HEK293 (cell line): ENCODE measurements around the gene KCNAB1.

ENCODE experiments used
- CTCF ChIA-PET: fragments of 350-600 bp; formaldehyde crosslinking; extraction: SDS; loops from one replicate; lab custom pipeline; 2021; ENCODE audit warnings: antibody characterized with exemption; lab: Yijun Ruan, JAX
- POLR2A ChIA-PET: fragments of 300-600 bp; formaldehyde crosslinking; extraction: SDS; loops from one replicate; lab custom pipeline; 2020; ENCODE audit warnings: antibody characterized with exemption, inconsistent platforms; lab: Yijun Ruan, JAX
- H3K27ac ChIP-seq: fragments of 200-500 bp; sonication (Bioruptor generic); 2 replicates; pipeline ENCODE4 v1.5.1; 2014; ENCODE audit warnings: low read depth, low read length, control low read depth, inconsistent platforms; ENCODE audit errors: extremely low read depth
- H3K36me3 ChIP-seq, 2 experiments: fragments of 200-500 bp in 1 of 2; sonication (Bioruptor generic) in 1 of 2; 1 replicate in 1 of 2; 2 replicates in 1 of 2; pipeline ENCODE4 v1.5.1; 2014 to 2017; ENCODE audit warnings: inconsistent platforms in 2 of 2, low read length in 2 of 2; ENCODE audit not compliant: control insufficient read depth in 2 of 2, insufficient read depth in 1 of 2
- H3K4me1 ChIP-seq: fragments of 200-500 bp; sonication (Bioruptor generic); 2 replicates; pipeline ENCODE4 v1.5.1; 2014; ENCODE audit warnings: mild to moderate bottlenecking, low read length, inconsistent platforms; ENCODE audit not compliant: control insufficient read depth, insufficient read depth
- H3K4me3 ChIP-seq: 2 replicates; pipeline ENCODE4 v1.5.1; 2011; ENCODE audit warnings: low read depth, mild to moderate bottlenecking, control low read depth, low read length, moderate library complexity
- H3K9me3 ChIP-seq: fragments of 200-500 bp; sonication (Bioruptor generic); 2 replicates; pipeline ENCODE4 v1.5.1; 2014; ENCODE audit warnings: low read depth, low read length, inconsistent platforms; ENCODE audit not compliant: control insufficient read depth, insufficient read depth
- HOXD13 ChIP-seq: sonication (generic); formaldehyde crosslinking; IDR thresholded peaks from 2 replicates; pipeline ENCODE4 v1.8.0; 2022; ENCODE audit warnings: missing genetic modification reagents, borderline replicate concordance
- INSM2 ChIP-seq: fragments of 450-650 bp; formaldehyde crosslinking; IDR thresholded peaks from 2 replicates; pipeline ENCODE4 v1.5.1; 2016; ENCODE audit warnings: missing biosample characterization, missing genetic modification characterization
- KLF1 ChIP-seq: fragments of 450-650 bp; formaldehyde crosslinking; IDR thresholded peaks from 2 replicates; pipeline ENCODE4 v1.5.1; 2016; ENCODE audit warnings: missing biosample characterization, missing genetic modification characterization
- OVOL3 ChIP-seq: fragments of 450-650 bp; formaldehyde crosslinking; IDR thresholded peaks from 2 replicates; pipeline ENCODE4 v1.5.1; 2016; ENCODE audit warnings: missing biosample characterization, missing genetic modification characterization
- SALL2 ChIP-seq: fragments of 450-650 bp; formaldehyde crosslinking; IDR thresholded peaks from 2 replicates; pipeline ENCODE4 v1.5.0; 2017; ENCODE audit warnings: missing biosample characterization, mild to moderate bottlenecking, missing genetic modification characterization, borderline replicate concordance
- YY2 ChIP-seq: fragments of 450-650 bp; formaldehyde crosslinking; IDR thresholded peaks from 2 replicates; pipeline ENCODE4 v1.5.1; 2016; ENCODE audit warnings: missing biosample characterization, missing genetic modification characterization
- ZNF174 ChIP-seq: fragments of 450-650 bp; formaldehyde crosslinking; IDR thresholded peaks from 2 replicates; pipeline ENCODE4 v1.5.0; 2017; ENCODE audit warnings: missing biosample characterization, mild to moderate bottlenecking, missing genetic modification characterization
- ZNF416 ChIP-seq: fragments of 450-650 bp; formaldehyde crosslinking; IDR thresholded peaks from 2 replicates; pipeline ENCODE4 v1.5.1; 2016; ENCODE audit warnings: missing biosample characterization, missing genetic modification characterization
- ZNF426 ChIP-seq: fragments of 450-650 bp; formaldehyde crosslinking; IDR thresholded peaks from 2 replicates; pipeline ENCODE4 v1.5.1; 2017; ENCODE audit warnings: missing biosample characterization, missing genetic modification characterization, mild to moderate bottlenecking, inconsistent platforms, moderate library complexity
- ZNF501 ChIP-seq: fragments of 450-650 bp; formaldehyde crosslinking; IDR thresholded peaks from 2 replicates; pipeline ENCODE4 v1.5.1; 2016; ENCODE audit warnings: missing biosample characterization, missing genetic modification characterization
- ZNF510 ChIP-seq: fragments of 450-650 bp; formaldehyde crosslinking; IDR thresholded peaks from 2 replicates; pipeline ENCODE4 v1.5.1; 2018; ENCODE audit warnings: mild to moderate bottlenecking, missing genetic modification characterization, missing biosample characterization; ENCODE audit not compliant: insufficient replicate concordance
- ZNF621 ChIP-seq: fragments of 450-650 bp; formaldehyde crosslinking; IDR thresholded peaks from 2 replicates; pipeline ENCODE4 v1.5.1; 2017; ENCODE audit warnings: missing biosample characterization, missing genetic modification characterization
- ZNF843 ChIP-seq: fragments of 450-650 bp; formaldehyde crosslinking; IDR thresholded peaks from 2 replicates; pipeline ENCODE4 v1.5.1; 2016; ENCODE audit warnings: missing biosample characterization, missing genetic modification characterization
- ZSCAN30 ChIP-seq: fragments of 450-650 bp; IDR thresholded peaks from 2 replicates; pipeline ENCODE4 v1.5.1; 2018; ENCODE audit warnings: missing biosample characterization, mild to moderate bottlenecking, missing genetic modification characterization, moderate library complexity
- TF ChIP-seq, protein P1 (sequence below): fragments of 450-650 bp; formaldehyde crosslinking; conservative IDR thresholded peaks from 2 replicates; pipeline ENCODE4 v1.5.1; 2016; ENCODE audit warnings: low read depth, missing biosample characterization, missing genetic modification characterization
- TF ChIP-seq, protein P2 (sequence below): fragments of 450-650 bp; formaldehyde crosslinking; IDR thresholded peaks from 2 replicates; pipeline ENCODE4 v1.5.1; 2016; ENCODE audit warnings: missing biosample characterization, missing genetic modification characterization
- TF ChIP-seq, protein P3 (sequence below): fragments of 450-650 bp; IDR thresholded peaks from 2 replicates; pipeline ENCODE4 v1.5.1; 2018; ENCODE audit warnings: missing biosample characterization, mild to moderate bottlenecking, missing genetic modification characterization
- TF ChIP-seq, protein P4 (sequence below): fragments of 450-650 bp; formaldehyde crosslinking; IDR thresholded peaks from 2 replicates; pipeline ENCODE4 v1.5.0; 2017; ENCODE audit warnings: missing biosample characterization, missing genetic modification characterization, borderline replicate concordance

The KCNAB1 gene

GRCh38 chr3:156456771-156457224, 336.4 kb downstream of the KCNAB1 start:
- no peaks in the 10 kb centered on the region for H3K4me1 ChIP-seq
- CTCF ChIA-PET = interaction anchor here (0.6 to 1.3 kb wide), 2 partner anchors 14 to 111 kb away, joined by 3 to 4 read pairs; no protein-coding TSS in a partner anchor
- no peak for TF ChIP-seq ZNF426 (tag by site-specific recombination)
- TF ChIP-seq, all 188 proteins: peak for 0
- POLR2A ChIA-PET = no interaction called here
- H3K9me3 ChIP-seq = no peaks in the 10 kb centered on the region
- no peak overlapping the region for H3K27ac ChIP-seq
- H3K4me3 ChIP-seq = no peak overlapping the region
- H3K36me3 ChIP-seq = no peaks in the 10 kb centered on the region

- Histone ChIP-seq H3K36me3 (no peaks in the 10 kb centered on the region), H3K4me3 (no peak overlapping the region), H3K27ac (no peak overlapping the region), H3K4me1 (no peaks in the 10 kb centered on the region), H3K9me3 (no peaks in the 10 kb centered on the region)
- ChIA-PET POLR2A (no interaction called here), CTCF (interaction anchor here (0.6 to 1.2 kb wide), 4 partner anchors 10 to 1400 kb away, joined by 3 to 4 read pairs (median 4); no protein-coding TSS in a partner anchor)
- TF ChIP-seq YY2 (tag by site-specific recombination) (no peak), ZNF501 (tag by site-specific recombination) (no peak), ZNF621 (tag by site-specific recombination) (no peak), ZNF174 (no peak), ZNF843 (tag by site-specific recombination) (no peak), INSM2 (tag by site-specific recombination) (no peak), HOXD13 (CRISPR knock-in tag) (no peak), SALL2 (tag by site-specific recombination) (no peak), ZNF416 (tag by site-specific recombination) (no peak), KLF1 (no peak), ZNF510 (tag by site-specific recombination) (no peak), ZSCAN30 (tag by site-specific recombination) (no peak), OVOL3 (tag by site-specific recombination) (no peak)
- TF ChIP-seq, protein P1, sequence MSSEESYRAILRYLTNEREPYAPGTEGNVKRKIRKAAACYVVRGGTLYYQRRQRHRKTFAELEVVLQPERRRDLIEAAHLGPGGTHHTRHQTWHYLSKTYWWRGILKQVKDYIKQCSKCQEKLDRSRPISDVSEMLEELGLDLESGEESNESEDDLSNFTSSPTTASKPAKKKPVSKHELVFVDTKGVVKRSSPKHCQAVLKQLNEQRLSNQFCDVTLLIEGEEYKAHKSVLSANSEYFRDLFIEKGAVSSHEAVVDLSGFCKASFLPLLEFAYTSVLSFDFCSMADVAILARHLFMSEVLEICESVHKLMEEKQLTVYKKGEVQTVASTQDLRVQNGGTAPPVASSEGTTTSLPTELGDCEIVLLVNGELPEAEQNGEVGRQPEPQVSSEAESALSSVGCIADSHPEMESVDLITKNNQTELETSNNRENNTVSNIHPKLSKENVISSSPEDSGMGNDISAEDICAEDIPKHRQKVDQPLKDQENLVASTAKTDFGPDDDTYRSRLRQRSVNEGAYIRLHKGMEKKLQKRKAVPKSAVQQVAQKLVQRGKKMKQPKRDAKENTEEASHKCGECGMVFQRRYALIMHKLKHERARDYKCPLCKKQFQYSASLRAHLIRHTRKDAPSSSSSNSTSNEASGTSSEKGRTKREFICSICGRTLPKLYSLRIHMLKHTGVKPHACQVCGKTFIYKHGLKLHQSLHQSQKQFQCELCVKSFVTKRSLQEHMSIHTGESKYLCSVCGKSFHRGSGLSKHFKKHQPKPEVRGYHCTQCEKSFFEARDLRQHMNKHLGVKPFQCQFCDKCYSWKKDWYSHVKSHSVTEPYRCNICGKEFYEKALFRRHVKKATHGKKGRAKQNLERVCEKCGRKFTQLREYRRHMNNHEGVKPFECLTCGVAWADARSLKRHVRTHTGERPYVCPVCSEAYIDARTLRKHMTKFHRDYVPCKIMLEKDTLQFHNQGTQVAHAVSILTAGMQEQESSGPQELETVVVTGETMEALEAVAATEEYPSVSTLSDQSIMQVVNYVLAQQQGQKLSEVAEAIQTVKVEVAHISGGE (tag by site-specific recombination) = no peak
- TF ChIP-seq, protein P2, sequence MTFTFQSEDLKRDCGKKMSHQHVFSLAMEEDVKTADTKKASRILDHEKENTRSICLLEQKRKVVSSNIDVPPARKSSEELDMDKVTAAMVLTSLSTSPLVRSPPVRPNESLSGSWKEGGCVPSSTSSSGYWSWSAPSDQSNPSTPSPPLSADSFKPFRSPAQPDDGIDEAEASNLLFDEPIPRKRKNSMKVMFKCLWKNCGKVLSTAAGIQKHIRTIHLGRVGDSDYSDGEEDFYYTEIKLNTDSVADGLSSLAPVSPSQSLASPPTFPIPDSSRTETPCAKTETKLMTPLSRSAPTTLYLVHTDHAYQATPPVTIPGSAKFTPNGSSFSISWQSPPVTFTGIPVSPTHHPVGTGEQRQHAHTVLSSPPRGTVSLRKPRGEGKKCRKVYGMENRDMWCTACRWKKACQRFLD (tag by site-specific recombination) = no peak
- TF ChIP-seq, protein P3, sequence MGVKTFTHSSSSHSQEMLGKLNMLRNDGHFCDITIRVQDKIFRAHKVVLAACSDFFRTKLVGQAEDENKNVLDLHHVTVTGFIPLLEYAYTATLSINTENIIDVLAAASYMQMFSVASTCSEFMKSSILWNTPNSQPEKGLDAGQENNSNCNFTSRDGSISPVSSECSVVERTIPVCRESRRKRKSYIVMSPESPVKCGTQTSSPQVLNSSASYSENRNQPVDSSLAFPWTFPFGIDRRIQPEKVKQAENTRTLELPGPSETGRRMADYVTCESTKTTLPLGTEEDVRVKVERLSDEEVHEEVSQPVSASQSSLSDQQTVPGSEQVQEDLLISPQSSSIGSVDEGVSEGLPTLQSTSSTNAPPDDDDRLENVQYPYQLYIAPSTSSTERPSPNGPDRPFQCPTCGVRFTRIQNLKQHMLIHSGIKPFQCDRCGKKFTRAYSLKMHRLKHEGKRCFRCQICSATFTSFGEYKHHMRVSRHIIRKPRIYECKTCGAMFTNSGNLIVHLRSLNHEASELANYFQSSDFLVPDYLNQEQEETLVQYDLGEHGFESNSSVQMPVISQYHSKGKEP (tag by site-specific recombination) = no peak
- TF ChIP-seq, protein P4, sequence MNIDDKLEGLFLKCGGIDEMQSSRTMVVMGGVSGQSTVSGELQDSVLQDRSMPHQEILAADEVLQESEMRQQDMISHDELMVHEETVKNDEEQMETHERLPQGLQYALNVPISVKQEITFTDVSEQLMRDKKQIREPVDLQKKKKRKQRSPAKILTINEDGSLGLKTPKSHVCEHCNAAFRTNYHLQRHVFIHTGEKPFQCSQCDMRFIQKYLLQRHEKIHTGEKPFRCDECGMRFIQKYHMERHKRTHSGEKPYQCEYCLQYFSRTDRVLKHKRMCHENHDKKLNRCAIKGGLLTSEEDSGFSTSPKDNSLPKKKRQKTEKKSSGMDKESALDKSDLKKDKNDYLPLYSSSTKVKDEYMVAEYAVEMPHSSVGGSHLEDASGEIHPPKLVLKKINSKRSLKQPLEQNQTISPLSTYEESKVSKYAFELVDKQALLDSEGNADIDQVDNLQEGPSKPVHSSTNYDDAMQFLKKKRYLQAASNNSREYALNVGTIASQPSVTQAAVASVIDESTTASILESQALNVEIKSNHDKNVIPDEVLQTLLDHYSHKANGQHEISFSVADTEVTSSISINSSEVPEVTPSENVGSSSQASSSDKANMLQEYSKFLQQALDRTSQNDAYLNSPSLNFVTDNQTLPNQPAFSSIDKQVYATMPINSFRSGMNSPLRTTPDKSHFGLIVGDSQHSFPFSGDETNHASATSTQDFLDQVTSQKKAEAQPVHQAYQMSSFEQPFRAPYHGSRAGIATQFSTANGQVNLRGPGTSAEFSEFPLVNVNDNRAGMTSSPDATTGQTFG (tag by site-specific recombination) = no peak
- TF ChIP-seq, all 188 proteins: peak for 0
These were observed 339.1 kb downstream of the KCNAB1 start for GRCh38 chr3:156459434-156459833.
